ENCODE data around the gene CDKL1. TPM values are rescaled to one million over a fixed set of nuclear protein-coding genes. Genes with fewer than 3 reads are reported as not detected.

Gene CDKL1
- polyA plus RNA-seq (ENCODE audit: insufficient read length in 4 of 4): 10 to 100 TPM in 1 of 4 donors, 1 to 10 TPM in 3; 6.7 to 15.4 (median 7.6) TPM

- DNase-seq (ENCODE audit: low read depth in 4 of 4, low spot score in 2 of 4): peak in 1 of 4 donors; percentile 40
Observed at GRCh38 chr14:50396631-50397389, at the start of gene CDKL1. TSS of gene CDKL1 (minus strand) at chr14:50396881. CDS start at chr14:50395868, 1,013 bp downstream.

DNA sequence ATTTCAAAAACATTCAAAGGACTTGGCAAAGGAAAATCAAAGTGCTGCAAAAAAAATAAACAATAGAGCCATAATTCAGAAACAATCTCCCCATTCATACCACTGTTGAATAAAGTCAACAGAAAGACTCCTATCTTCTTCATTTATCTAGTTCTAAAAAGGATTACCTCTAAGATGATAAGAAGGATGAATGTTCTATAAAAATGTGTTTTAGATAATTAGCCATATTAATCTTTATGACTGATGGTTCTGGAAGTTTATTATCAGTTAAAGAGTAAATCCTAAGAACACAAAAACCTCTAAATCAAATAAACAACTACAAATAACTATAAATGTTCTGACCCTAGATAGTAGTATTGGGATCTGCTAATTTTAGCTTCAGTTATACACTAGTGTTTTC lies 37.8 kb upstream of the CDKL1 start:
- no peak for DNase-seq (ENCODE audit: low read depth in 4 of 4, low spot score in 2 of 4)

GRCh38 chr14:50432131-50432530 lies 35.5 kb upstream of the CDKL1 start:
- DNase-seq (ENCODE audit: low read depth in 4 of 4, low spot score in 2 of 4): no peak

DNA sequence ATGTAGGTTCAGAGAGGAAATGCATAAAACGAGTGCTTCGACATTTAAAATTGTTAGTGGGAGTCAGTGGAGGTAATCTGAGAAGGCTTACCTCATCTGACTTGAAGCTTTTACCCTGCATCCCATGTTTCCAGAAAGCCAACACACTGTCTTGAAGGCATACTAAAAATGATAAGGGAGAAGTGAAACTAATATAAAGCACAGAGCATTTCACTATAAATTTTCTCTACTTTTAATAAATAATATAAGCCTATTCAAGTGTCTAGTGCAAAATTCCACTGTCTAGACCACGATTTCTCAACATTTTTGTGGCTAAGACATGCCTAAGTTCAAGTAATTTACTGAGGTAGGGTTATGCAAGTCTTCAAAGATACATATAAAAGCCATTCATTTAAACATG lies 29.1 kb upstream of the CDKL1 start:
- no peak for DNase-seq (ENCODE audit: low read depth in 4 of 4, low spot score in 2 of 4)

DNA sequence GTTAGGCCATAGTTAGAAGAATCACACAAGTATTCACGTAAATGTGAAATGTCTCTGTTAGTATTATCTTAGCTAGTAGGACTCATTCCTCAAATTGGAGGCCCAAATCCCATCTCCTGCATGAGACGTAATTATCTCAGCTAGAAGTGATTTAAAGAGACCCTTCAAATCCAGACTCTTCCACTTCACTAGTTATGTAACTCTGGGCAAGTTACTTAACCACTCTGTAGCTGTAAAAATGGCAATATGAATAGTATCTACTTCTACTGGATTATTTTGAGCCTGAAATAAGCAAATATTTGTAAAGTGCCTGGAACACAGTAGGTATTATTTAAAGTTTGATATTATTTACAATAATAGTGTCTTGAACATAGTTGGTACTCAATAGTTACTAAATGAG lies 28.4 kb upstream of the CDKL1 start:
- DNase-seq (ENCODE audit: low read depth in 4 of 4, low spot score in 2 of 4): no peak

GRCh38 chr14:50423529-50423928 lies 26.8 kb upstream of the CDKL1 start:
- no peak for DNase-seq (ENCODE audit: low read depth in 4 of 4, low spot score in 2 of 4)

DNA sequence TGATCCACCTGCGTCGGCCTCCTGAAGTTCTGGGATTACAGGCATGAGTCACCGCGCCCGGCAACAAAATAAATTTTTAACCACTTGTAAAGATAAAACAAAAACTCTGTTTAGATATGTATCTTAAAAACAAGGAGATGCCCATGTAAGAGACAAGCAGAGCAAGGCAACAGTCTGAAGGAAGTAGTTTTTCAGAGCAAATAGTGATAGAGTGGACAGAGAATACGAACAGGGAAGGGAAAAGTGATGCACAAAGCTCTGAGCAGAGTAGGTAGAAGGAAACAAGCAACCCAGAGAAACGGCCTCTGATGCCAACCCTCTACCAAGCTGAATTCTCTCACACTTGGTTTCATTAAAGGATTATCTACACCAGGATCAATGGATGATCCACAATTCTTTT lies 24.8 kb upstream of the CDKL1 start:
- no peak for DNase-seq (ENCODE audit: low read depth in 4 of 4, low spot score in 2 of 4)

- DNase-seq (ENCODE audit: low read depth in 4 of 4, low spot score in 2 of 4): no peak
Observed at GRCh38 chr14:50417853-50418252, 21.2 kb upstream of the CDKL1 start.

DNA sequence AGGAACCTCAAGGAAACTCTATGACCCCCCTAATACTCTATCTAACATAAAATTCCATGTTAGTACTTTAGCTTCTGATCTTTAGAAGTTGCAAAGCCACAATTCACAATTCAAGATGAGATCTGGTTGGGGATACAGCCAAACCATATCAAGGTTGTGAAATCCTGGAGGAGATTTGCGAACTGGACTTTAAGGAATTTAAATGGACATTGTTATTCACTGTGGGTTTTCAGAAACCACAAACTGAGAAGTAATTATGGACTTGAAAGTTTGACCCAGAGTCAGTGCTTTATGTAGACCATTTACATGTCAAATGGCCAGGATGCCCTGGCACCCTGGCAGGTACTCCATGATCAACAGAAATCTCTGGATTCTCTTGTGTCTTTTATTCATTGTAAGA lies 14.2 kb upstream of the CDKL1 start:
- no peak for DNase-seq (ENCODE audit: low read depth in 4 of 4, low spot score in 2 of 4)

GRCh38 chr14:50410071-50410470 lies 13.4 kb upstream of the CDKL1 start:
- DNase-seq (ENCODE audit: low read depth in 4 of 4, low spot score in 2 of 4): no peak

GRCh38 chr14:50407111-50407812 lies 10.6 kb upstream of the CDKL1 start:
- no peak for DNase-seq (ENCODE audit: low read depth in 4 of 4, low spot score in 2 of 4)

GRCh38 chr14:50403419-50403818 lies 6.7 kb upstream of the CDKL1 start:
- DNase-seq (ENCODE audit: low read depth in 4 of 4, low spot score in 2 of 4): no peak

GRCh38 chr14:50402965-50403364 lies 6.3 kb upstream of the CDKL1 start:
- DNase-seq (ENCODE audit: low read depth in 4 of 4, low spot score in 2 of 4): no peak

- no peak for DNase-seq (ENCODE audit: low read depth in 4 of 4, low spot score in 2 of 4)
Observed at GRCh38 chr14:50400461-50400860, 3.8 kb upstream of the CDKL1 start.

DNA sequence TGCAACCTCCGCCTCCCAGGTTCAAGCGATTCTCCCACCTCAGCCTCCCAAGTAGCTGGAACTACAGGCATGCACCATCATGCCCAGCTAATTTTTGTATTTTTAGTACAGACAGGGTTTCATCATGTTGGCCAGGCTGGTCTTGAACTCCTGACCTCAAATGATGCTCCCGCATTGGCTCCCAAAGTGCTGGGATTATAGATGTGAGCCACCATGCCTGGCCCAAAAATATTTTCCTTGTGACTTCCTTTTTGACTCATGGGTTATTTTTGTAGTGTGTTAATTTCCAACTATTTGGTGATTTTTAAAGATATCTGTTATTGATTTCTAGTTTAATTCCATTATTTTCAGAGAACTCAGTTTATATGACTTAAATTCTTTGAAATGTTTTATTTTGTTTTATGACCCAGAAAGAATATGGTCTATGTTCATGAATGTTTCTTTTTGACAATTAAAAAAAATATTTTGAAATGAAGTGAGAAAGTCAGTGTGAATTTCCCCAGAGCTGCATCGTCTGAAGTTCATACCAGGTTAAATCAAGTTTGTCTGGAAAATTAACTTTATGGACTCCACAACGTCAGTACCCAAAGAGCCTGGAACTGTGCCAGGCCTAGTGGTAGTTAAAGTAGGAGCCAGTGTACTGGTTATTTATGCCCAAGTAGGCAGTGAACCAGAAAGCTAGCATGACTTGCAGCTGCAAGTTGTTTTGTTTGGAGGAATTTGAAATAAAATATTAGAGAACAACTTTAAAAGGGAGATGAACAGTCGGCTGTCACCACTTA lies 2.8 kb upstream of the CDKL1 start:
- DNase-seq (ENCODE audit: low read depth in 4 of 4, low spot score in 2 of 4): no peak

DNA sequence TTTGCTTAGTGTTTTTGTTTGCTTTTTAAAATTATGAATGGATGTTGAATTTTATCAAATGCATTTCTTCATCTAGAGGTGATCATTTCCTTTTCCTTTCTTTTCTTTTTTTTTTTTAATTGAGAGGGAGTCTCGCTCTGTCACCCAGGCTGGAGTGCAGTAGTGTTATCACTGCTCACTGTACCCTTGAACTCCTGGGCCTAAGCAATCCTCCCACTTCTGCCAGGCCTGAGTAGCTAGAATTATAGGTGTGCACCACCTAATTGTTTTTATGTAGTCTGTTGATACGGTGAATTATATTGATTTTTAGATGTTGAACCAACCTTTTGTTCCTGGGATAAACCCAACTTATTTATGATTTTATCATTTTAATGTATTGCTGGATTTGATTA lies 1.5 kb upstream of the CDKL1 start:
- DNase-seq (ENCODE audit: low read depth in 4 of 4, low spot score in 2 of 4): no peak

GRCh38 chr14:50397390-50398188 lies 908 bp upstream of the CDKL1 start:
- DNase-seq (ENCODE audit: low read depth in 4 of 4, low spot score in 2 of 4): no peak

- no peak for DNase-seq (ENCODE audit: low read depth in 4 of 4, low spot score in 2 of 4)
Observed at GRCh38 chr14:50395448-50395847, 1.2 kb downstream of the CDKL1 start.

GRCh38 chr14:50394713-50395112 lies 2.0 kb downstream of the CDKL1 start:
- DNase-seq (ENCODE audit: low read depth in 4 of 4, low spot score in 2 of 4): no peak

GRCh38 chr14:50389668-50390441 lies 6.8 kb downstream of the CDKL1 start:
- no peak for DNase-seq (ENCODE audit: low read depth in 4 of 4, low spot score in 2 of 4)

Measured in left renal cortex interstitium (tissue), 4 donors.